Measurements from ENCODE around the gene EIF2B5. TPM values are rescaled to one million over a fixed set of nuclear protein-coding genes. Genes with fewer than 3 reads are reported as not detected.
A peak's percentile ranks its signal among the peaks of the same experiment; 100 is the strongest.

The EIF2B5 gene
- total and polyA plus RNA-seq, 2 donors (not counting 1 experiment from before 2014, with no cell fraction given), result 73.2 to 83.8 TPM

- Histone ChIP-seq H3K4me1 (ENCODE audit: control insufficient read depth in 2 of 2, insufficient read depth in 2 of 2, low read length in 2 of 2) (peaks cover 17 to 21% of the 10 kb centered on the region in 2 donors), H3K4me3 (ENCODE audit: control extremely low read depth in 1 of 5, extremely low read depth in 1 of 5, insufficient read depth in 1 of 5, low read depth in 2 of 5, low read length in 4 of 5) (peak overlapping the region; percentile 70 to 100 (median 97)), H3K4me2 (replicated peaks; ENCODE audit: low read depth, low read length, poor library complexity, severe bottlenecking) (peak overlapping the region; percentile 92), H3K27ac (ENCODE audit: low read length in 2 of 2) (peak overlapping the region; percentile 48 to 68), H3K9me3 (ENCODE audit: control extremely low read depth in 1 of 3, control insufficient read depth in 2 of 3, insufficient read depth in 1 of 3, low read length in 2 of 3) (no peaks in the 10 kb centered on the region), H3K36me3 (replicated peaks in 1 of 2; ENCODE audit: control extremely low read depth in 1 of 2, control insufficient read depth in 1 of 2, extremely low read depth in 1 of 2, insufficient read depth in 2 of 2, low read length in 1 of 2) (peaks cover 4 to 65% of the 10 kb centered on the region in 2 experiments), H4K20me1 (ENCODE audit: control insufficient read depth, insufficient read depth, low read length, poor library complexity, severe bottlenecking) (peaks cover 27% of the 10 kb centered on the region), H3K9ac (ENCODE audit: low read length) (peak overlapping the region; percentile 84), H3K79me2 (ENCODE audit: control insufficient read depth, insufficient read depth, low read length) (peaks cover 40% of the 10 kb centered on the region), H3K27me3 (replicated peaks in 1 of 4; ENCODE audit: control extremely low read depth in 1 of 4, control insufficient read depth in 3 of 4, insufficient read depth in 4 of 4, low read length in 3 of 4) (no peaks in the 10 kb centered on the region), H2AFZ (ENCODE audit: insufficient read depth, low read depth, low read length, poor library complexity, severe bottlenecking) (peak overlapping the region; percentile 95)
- POLR2A ChIA-PET, result interaction anchor here (0.8 to 1.1 kb wide), 5 partner anchors 8 to 52 kb away, joined by 3 to 7 read pairs (median 4); partner anchors contain the start of genes AP2M1 and EIF2B5
- ATAC-seq (ENCODE audit: low read depth) (peak; percentile 94), DNase-seq (peak; percentile 100)
- H3K4me1 Mint-ChIP-seq, result peaks cover 33% of the 10 kb centered on the region
- H3K27me3 Mint-ChIP-seq, result no peaks in the 10 kb centered on the region
- H3K27ac Mint-ChIP-seq, result peak overlapping the region; percentile 94
- peak overlapping the region; percentile 99 for H3K4me3 Mint-ChIP-seq
- no peaks in the 10 kb centered on the region for H3K9me3 Mint-ChIP-seq (ENCODE audit: insufficient read depth)
- WGBS (ENCODE audit: insufficient coverage), result 5% methylated on average over 55 of the region's 55 CpGs
- intact Hi-C loops (cut with micrococcal nuclease), result loop anchor here (1.0 to 5.0 kb wide), 10 partner anchors 11 to 527 kb away; partner anchors contain the start of genes ABCC5, AP2M1, DVL3 and EEF1AKMT4
- TF ChIP-seq CTCF (IDR thresholded peaks at IDR 0.05), result no peak
- no peak for TF ChIP-seq EZH2 (IDR thresholded peaks at IDR 0.05; ENCODE audit: borderline replicate concordance, insufficient read depth, low read depth, low read length, poor library complexity, severe bottlenecking)
- CTCF ChIA-PET, result interaction anchor here (0.9 to 1.9 kb wide), 5 partner anchors 12 to 301 kb away, joined by 3 to 9 read pairs (median 3); partner anchors contain the start of genes EEF1AKMT4 and PARL
Observed at GRCh38 chr3:184185461-184186183, 50.5 kb downstream of the EIF2B5 start.

Data from B cell (primary cell).